OCI-LY7 (cell line): Measurements from ENCODE around the gene TAF7.

Source experiments
- CTCF ChIP-seq: fragments of 200-600 bp; sonication (generic); conservative IDR thresholded peaks from 2 replicates; pipeline ENCODE4 v1.5.1; 2014; ENCODE audit warnings: mild to moderate bottlenecking, antibody characterized with exemption, low read length, moderate library complexity, mixed read lengths
- EZH2phosphoT487 ChIP-seq: fragments of 200-600 bp; sonication (generic); IDR thresholded peaks from 2 replicates; pipeline ENCODE4 v1.6.1; 2018; ENCODE audit warnings: low read depth, borderline replicate concordance, mild to moderate bottlenecking, mixed run types, antibody characterized with exemption, low read length, moderate library complexity, mixed read lengths

DNA sequence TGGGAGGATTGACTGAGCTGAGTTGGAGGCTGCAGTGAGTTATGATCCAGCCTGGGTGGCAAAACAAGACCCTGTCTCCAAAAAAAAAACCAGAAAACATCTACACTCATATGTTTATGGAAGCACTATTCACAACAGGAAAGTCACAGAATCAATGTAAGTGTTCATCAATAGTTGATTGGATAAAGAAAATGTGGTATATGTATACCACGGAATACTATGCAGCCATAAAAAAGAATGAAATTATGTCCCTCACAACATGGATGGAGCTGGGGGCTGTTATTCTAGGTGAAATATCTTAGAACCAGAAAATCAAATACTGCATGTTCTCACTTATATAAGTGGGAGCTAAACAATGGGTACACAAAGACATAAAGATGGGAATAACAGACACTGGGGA lies 14.0 kb downstream of the TAF7 start:
- no peak for TF ChIP-seq CTCF
- no peak for TF ChIP-seq EZH2phosphoT487
